NCI-H2171 treated with DMSO at 0.1 percent for 48 hours (cell line): Measurements from ENCODE around the gene BDKRB1.
A peak's percentile ranks its signal among the peaks of the same experiment; 100 is the strongest.

Experiments
- DNase-seq: peaks from one replicate; lab custom pipeline; 2025; lab: John Stamatoyannopoulos, UW

The BDKRB1 gene

DNA sequence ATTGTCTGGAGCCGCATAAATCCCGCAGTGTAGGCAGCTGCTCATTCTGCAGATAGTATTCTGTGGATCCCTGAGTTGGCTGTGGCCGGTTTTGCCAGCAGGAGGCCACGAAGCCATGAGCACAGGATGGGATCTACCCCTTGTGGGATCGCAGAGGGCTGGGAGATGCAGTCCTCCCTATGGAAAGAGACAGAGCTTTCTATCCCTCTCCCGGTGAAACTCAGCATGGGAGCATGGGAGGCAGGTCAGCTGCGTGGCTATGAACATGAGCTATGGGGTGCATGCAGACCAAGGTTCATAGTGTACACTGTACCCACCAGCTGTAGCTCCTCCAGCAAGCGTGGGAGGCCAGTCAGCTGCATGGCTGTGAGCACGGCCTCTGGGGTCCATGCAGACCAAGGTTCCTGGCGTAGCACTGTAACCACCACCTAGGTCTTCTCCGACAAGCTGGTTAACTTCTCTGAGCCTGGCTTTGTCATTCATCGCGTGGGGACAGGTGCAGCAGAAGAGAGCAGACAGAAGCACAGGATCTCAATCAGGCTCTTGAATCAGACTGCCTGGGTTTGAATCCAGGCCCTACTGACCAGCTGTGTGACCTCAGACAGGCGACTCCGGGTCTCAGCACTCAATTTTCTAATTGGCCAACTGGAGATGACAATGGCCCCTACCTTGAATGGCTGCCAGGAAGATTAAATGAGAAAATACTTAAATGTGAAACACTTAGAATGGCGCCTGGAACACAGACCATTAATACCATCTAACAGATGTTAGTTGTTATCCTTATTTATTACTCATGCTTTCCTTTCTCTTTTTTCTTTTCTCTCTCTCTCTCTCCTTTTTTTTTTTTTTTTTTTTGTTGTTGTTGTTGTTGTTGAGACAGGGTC is 6.0 kb downstream of the BDKRB1 start:
- no peak for DNase-seq

DNA sequence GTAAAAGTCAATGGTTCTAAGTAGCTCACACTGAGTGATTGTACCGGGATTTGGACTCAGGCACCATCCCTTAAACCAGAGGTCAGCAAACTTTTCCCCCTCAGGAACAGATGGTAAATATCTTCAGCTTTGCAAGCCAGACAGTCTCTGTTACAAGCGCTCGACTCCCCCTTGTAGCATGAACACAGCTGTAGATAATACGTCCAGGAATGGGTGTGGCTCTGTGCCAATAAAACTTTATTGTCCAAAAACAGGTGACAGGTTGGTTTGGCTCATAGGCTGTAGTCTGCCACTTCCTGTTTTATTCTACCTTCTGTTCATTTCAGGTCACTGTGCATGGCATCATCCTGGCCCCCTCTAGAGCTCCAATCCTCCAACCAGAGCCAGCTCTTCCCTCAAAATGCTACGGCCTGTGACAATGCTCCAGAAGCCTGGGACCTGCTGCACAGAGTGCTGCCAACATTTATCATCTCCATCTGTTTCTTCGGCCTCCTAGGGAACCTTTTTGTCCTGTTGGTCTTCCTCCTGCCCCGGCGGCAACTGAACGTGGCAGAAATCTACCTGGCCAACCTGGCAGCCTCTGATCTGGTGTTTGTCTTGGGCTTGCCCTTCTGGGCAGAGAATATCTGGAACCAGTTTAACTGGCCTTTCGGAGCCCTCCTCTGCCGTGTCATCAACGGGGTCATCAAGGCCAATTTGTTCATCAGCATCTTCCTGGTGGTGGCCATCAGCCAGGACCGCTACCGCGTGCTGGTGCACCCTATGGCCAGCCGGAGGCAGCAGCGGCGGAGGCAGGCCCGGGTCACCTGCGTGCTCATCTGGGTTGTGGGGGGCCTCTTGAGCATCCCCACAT is 7.6 kb downstream of the BDKRB1 start:
- DNase-seq = peak; percentile 49

DNA sequence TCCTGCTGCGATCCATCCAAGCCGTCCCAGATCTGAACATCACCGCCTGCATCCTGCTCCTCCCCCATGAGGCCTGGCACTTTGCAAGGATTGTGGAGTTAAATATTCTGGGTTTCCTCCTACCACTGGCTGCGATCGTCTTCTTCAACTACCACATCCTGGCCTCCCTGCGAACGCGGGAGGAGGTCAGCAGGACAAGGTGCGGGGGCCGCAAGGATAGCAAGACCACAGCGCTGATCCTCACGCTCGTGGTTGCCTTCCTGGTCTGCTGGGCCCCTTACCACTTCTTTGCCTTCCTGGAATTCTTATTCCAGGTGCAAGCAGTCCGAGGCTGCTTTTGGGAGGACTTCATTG is 8.2 kb downstream of the BDKRB1 start:
- DNase-seq = no peak

DNA sequence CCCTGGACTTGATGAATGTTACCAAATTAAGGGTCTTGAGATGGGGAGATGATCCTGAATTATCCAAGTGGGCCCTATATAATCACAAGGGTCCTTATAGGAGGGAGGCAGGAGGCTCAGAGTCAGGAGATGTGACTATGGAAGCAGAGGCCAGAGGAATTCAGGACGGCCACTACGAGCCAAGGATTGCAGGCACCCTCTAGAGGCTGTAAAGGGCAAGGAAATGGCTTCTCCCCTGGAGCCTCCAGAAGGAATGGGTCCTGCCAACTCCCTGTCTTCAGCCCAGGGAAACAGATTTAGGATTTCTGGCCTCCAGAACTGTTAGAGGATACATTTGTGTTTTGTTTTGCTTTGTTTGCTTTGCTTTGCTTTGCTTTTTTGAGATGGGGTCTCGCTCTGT is 8.8 kb downstream of the BDKRB1 start:
- DNase-seq = no peak

DNA sequence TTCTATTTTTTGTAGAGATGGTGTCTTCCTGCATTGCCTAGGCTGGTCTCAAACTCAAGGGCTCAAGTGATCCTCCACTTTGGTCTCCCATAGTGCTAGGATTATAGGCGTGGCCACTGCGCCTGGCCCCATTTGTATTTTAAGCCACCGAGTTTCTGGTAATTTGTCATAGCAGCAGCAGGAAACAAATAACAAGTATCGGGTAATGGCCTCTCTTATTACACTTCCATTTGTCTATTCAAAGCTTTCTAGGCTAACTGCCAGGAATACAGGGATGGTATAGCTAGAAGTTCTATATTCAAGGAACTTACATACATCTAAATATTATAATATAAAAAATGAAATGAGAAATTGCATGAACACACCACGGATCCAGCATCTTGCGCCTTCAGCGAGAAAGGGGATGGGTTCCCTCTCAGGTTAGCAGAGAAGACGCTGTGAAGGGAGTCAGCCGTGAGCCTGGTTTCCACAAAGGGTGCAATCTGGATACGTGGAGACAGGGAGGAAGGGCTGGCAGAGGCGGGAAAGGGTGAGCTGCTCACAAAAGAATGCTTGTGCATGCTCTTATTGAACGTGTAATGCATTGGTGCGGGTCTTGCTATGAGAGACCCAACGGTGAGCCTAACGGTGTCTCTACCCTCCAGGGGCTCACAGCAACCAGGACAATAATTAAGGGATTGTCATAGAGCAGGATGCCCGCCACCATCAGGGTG is 9.5 kb downstream of the BDKRB1 start:
- peak; percentile 74 for DNase-seq

DNA sequence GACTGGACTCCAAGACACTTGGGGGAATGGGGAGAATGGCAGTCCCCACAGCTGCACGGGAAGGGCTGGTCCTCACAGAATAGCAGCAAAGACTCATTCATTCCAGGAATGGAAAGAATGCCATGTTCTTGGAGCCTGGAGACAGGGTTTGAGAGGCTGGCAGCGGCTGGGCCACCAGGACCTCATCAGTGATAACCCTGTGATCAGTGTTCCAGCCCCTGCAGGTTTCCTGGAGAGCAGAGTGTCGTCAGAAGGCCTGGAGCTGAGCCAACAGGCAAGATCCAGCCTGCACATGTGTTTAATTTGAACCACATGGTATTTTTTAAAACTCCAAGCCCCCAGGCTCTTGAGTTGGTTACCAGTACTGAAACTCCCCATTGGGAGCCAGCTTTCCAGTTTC is 11.3 kb downstream of the BDKRB1 start:
- peak; percentile 89 for DNase-seq

DNA sequence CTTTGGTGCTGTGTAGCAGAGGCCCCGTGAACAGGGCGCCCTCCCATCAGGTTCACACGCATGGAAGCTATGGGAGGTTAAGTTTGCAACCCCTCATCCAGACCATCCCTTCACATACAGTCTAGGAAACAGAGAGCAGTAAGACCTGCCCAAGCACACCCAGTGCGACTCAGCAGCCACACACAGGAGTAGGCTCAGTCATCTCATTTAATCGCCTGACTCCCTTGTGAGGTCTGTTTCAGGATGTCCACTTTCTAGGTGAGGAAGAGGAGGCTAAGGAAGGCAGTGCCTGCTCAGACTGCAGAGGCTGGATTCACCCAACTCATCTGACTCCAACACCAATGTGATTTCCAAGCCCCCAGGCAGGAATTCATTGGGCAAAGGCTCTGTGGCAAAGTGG is 11.9 kb downstream of the BDKRB1 start:
- no peak for DNase-seq

DNA sequence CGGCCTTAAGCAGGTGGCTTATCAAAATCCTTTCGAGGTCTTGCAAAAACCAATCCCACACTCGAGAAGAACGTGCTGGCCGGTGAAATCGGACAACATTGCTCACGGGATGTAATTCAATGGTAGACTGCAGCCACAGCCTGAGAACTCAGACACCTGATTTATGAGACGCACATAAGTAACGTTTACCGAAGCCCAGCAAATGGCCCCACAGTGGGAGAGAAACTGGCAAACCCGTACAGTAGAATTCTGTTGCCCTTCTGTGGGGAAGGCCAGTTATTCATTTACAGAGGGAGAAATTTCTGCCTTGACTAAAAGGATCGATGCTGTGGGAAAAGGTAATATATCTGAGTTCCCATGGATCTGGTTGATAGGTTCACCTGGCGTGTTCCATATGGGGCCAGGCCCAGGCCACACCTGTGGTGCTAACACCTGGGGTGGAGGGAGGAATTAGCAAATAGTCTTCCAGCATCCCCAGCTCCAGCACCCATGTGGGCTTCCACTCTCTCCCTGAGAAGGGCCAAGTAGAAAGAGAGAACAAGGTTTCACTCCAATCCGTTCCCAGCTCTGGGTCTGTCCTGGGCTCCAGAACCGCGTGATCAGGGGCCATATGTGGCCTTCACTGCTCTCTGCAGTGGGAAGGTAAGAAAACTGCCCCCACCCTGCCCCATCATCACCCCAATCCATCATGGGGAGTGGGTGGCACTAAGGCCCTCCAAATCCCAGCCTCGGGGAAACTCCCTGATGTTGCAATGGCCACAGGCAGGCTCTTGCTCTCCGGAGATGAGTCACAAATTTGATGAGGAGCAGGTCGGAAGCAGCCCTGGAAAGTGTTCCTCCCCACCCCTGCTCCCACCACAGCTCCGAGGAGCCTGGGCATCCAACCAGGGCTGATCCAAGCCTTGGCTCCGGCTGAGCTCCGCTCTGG is 12.7 kb downstream of the BDKRB1 start:
- no peak for DNase-seq

DNA sequence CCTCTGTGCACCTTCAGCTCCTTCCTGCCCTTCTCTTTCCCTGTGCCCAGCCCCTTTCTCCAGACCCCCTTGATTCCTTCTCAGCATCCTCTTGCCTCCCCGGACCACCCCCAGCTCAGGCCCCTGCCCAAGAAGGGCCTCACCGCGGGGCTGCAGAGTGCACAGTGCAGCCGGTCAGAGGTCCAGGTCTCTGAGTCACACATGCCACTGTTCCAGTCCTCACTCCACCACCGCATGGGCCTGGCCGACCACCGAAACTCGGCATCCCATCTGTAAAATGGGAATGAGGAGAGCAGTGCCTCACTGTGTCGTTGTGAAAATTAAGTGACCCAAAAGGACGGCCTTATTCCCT is 13.3 kb downstream of the BDKRB1 start:
- no peak for DNase-seq

DNA sequence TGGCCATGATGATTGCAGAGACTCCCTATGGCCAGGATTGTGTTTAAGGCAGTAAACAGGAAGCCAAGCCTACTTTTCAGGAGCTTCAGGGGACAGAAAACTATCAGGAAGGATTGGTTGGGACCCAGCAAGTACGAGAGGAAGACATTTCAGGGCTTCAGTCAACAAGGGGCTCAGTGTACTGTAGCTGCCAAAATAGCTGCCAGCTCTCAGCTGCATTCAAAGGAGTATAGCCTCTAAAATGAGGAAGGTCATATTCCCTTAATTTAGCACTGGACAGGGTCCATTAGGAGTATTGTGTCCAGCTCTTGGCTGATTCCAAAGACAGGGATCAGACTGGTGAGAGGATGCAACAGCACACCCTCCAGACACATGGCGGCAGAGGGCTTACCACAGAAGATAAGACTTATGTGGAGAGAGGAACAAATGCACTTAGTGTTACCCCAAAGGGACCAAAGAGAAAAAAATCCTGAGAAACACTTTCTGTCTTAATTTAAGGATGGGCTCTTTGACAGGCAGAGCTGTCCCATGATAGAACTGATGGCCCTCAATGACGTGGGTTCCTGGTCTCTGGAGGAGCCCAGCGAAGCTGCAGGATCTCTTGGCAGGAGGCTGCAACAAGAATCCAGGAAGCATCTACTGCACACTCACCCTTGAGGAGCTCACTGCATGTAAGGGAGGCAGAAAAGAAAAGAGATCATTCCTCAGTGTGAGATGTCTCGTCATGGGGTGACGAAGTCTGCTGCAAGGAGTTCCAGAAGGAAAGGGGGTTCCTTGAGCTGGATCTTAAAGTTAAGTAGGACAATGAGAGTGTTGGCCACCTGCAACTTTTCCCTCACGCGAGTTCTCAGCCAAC is 14.8 kb downstream of the BDKRB1 start:
- no peak for DNase-seq

DNA sequence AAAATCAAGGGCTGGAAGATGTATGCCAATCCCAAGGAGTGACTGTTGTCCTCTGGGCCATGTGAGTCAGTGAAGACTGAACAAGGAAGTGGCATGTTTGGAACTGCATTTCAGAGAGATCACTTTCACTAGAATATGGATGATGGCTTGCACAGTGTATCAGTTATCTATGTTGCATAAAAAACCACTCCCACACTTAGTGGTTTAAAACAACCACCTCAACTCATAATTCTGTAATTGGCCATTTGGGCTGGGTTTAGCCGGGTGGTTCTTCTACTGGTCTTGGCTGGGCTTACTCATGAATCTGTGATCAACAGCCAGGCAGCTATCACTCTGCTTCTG is 15.4 kb downstream of the BDKRB1 start:
- no peak for DNase-seq

DNA sequence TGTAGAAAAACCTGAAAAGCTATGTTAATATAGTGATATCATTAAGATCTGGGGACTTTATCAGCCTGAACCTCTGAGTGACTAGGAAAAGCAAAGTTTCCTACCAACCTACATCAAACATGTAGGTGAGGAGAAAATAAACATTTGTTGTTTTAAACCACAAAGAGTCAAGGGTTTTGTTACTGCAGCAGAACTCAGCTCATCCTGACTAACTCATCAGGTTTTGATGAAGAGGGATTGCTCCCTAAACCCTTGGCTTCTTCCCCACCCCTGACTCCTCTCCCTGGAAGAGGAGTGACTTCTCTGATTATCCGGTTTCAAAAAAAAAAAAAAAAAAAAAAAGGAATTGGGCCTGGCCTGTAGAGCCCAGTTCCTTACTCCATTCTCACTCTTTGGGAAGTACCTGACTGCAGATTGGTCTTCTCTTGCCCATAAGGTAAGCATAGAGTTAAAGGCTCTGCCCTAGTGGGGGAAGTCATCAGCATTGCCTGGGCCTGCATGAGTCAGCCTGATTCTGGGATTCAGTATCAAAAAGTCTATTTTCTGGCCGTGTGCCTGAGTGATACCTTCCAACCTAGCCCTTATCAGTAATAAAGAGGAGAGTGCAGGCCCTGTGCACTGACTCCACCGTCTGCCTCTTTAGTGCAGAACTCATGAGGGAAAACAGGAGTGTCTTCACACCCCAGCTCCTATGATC is 16.9 kb downstream of the BDKRB1 start:
- peak; percentile 22 for DNase-seq

DNA sequence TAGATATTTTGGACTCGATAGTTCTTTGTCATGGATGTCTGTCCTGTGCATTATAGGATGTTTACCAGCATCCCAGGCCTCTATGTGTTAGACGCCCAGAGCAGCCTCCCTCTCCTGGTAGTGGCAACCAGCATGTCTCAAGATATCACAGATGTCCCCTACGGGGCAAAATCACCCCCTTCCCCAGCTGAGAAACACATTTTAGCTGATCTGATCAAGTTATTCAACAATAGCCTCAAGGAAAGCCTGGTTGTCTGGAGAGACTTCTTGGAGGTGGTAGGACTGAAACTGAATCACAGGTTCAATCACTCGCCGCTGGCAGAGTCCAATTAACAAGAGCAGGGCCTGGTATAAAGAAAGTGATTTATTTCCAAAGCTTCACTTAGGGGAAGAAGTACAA is 17.6 kb downstream of the BDKRB1 start:
- no peak for DNase-seq

DNA sequence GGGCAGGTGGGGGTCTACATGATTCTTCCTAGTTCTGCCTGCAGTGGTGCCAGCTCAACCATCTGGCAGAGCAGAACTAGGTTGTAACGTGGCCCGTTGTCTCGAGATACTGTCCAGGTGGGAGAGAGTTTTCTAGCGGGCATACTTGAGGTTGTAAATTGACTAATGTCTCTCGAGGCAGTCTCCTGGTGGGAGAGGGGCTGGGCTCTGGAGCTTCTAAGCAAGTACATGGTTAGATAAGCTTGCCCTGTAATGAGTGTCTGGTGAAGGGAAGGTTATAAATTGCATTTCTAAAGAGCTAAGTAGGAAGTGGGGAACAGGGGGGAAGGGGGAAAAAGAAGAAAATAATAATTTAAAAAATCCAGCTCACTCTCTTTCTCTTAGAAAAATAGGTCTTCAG is 18.1 kb downstream of the BDKRB1 start:
- DNase-seq = peak; percentile 24

DNA sequence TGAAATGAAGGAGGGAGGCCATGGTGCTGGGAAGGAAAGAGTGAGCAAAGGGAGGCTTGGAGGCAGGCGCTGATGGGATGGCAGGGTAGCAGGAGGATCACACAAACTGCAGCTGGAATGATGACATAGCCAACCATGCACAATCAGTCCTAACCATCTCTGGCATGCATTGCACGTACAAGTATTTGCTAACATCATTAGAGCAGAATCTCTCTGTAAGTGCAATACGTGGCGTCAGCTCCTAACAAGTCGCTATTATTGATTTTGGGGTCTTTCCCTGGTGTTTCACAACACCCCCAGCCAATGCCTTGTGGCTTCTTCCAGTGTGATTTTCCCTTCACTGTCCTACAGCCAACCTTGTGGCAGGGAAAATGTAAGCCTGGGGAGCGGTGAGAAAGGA is 18.5 kb downstream of the BDKRB1 start:
- no peak for DNase-seq

DNA sequence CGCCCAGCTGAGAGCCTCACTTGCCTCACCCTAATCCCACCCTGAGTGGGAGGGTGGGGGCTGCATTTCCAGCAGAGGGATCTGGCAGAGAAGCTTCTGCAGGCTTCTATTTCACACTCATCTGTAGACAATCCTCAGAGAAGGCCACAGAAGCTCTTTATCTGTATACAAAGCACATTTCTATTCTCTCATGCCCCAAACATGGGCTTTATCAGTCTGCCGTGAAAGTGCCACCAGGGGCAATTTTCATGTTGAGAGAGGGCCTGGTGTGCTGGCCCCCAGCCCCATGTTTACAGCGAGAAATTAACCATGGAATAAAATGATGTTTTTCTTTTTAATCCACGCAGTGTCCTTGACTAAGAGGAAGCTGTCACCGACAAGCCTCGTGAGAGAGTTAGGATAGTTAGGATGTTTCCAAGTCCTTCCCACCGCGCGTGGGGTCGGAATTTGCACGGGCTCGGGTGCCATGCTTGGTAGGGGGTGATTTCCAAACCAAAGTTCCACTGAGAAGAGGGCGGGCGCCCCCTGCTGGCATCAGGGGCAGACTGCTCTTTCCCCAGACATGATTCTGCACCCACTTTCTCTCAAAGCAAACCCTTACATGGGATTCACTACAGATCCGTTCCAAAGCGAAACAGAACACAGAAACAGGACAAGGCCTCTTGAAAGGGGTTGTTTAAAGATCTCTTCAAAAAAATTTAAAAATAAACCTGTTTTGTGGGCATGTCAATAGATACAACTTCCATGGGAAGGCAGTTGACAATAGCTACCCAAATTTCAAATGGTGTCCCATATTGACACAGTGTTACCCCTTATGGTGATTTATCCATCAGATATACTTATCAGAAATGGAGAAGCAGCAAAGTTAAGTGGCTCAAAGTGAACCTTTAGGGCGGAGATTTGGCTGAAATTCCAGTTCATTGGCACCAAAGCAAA is 19.4 kb downstream of the BDKRB1 start:
- peak; percentile 65 for DNase-seq

DNA sequence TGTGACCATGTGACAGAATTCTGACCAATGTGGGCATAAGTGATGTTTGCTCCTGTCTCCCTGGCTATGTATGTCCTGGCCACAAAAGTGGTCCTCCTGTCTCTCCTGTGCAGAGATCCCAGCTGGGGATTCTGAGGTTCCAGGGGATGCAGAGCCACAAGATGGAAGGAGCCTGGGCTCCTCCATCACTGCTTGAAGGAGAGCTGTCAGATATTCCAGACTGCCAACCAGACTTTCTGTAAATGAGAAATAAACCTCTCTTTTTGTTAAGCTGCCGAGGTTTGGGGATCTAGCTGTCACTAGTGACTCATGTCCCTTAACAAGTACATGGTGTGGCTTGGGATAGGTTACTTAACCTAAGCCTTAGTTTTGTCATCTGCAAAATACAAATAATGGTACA is 21.9 kb downstream of the BDKRB1 start:
- no peak for DNase-seq

DNA sequence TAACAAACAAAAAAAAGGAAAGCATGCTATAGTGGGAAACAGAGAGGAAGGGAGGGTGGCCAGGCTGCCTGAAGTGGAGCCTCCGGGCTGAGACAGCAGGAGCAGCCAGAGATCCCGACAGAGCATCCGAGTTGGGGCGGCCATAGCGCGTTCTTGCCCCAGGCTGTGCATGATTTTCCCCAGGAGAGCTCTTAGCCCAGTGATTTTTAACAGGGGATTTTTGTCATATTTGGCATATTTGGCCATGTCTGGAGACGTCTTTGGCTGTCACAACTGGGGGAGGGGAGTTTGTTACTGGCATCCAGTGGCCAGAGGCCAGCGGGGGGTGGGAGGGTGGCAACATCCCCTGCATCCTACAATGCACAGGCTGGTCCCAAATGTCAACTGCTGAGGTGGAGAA is 23.6 kb downstream of the BDKRB1 start:
- DNase-seq = no peak

DNA sequence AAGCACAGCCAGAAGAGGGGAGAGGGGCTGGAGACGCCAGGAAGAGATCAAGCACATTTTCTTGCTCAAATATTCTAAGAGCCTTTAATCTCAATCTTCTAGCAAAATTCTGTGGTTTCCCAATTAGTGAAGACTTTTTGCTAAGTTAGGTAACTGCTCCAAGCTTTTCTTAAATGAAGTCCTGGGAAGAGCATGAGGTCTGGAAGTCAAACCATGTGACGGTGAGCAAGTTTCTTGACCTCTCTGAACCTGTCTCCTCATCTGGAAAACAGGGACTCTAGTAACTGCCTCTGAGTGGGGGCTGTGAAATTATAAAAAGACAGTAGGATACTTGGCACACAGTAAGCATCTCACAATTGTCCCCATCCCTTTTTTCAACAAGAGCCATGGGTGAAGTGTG is 24.1 kb downstream of the BDKRB1 start:
- no peak for DNase-seq
